H9 (cell line): ENCODE data around the gene HCN1. TPM values are rescaled to one million over a fixed set of nuclear protein-coding genes. Genes with fewer than 3 reads are reported as not detected.

ENCODE experiments used
- DNase-seq: peaks from one replicate; pipeline ENCODE4 v3.0.0-alpha.2; 2017
- H2AFZ ChIP-seq: one replicate; pipeline ENCODE4 v1.6.1; 2013; ENCODE audit warnings: mild to moderate bottlenecking, low read length, control low read depth, moderate library complexity
- H2AK5ac ChIP-seq: 2 replicates; pipeline ENCODE4 v1.6.1; 2013; ENCODE audit warnings: low read length, control low read depth, mixed read lengths; ENCODE audit not compliant: insufficient read length
- H2BK120ac ChIP-seq: one replicate; pipeline ENCODE4 v1.6.1; 2013; ENCODE audit warnings: low read depth, mild to moderate bottlenecking, low read length, control low read depth, inconsistent platforms; ENCODE audit not compliant: poor library complexity, severe bottlenecking
- H2BK12ac ChIP-seq: 2 replicates; pipeline ENCODE4 v1.6.1; 2013; ENCODE audit warnings: low read length, control low read depth, mixed read lengths, low read depth; ENCODE audit not compliant: insufficient read length
- H2BK15ac ChIP-seq: 2 replicates; pipeline ENCODE4 v1.6.1; 2013; ENCODE audit warnings: low read depth, low read length, control low read depth
- H2BK20ac ChIP-seq: one replicate; pipeline ENCODE4 v1.6.1; 2013; ENCODE audit warnings: low read depth, mild to moderate bottlenecking, low read length, control low read depth, inconsistent platforms; ENCODE audit not compliant: poor library complexity, severe bottlenecking
- H2BK5ac ChIP-seq: 2 replicates; pipeline ENCODE4 v1.6.1; 2013; ENCODE audit warnings: low read length, control low read depth, mixed read lengths; ENCODE audit not compliant: insufficient read length
- H3K14ac ChIP-seq: 2 replicates; pipeline ENCODE4 v1.6.1; 2013; ENCODE audit warnings: low read length, control low read depth; ENCODE audit not compliant: insufficient read depth
- H3K18ac ChIP-seq: 2 replicates; pipeline ENCODE4 v1.6.1; 2013; ENCODE audit warnings: low read depth, mild to moderate bottlenecking, mixed read lengths, low read length, control low read depth; ENCODE audit not compliant: insufficient read length
- H3K23ac ChIP-seq: 2 replicates; pipeline ENCODE4 v1.6.1; 2013; ENCODE audit warnings: low read length, control low read depth, mixed read lengths, low read depth; ENCODE audit not compliant: insufficient read length
- H3K23me2 ChIP-seq: 2 replicates; pipeline ENCODE4 v1.6.1; 2013; ENCODE audit warnings: low read depth, mild to moderate bottlenecking, mixed read lengths, low read length, control low read depth; ENCODE audit not compliant: insufficient read length, poor library complexity, severe bottlenecking
- H3K27ac ChIP-seq: 2 replicates; pipeline ENCODE4 v1.5.1; 2013; ENCODE audit warnings: low read length, control low read depth, mixed read lengths, low read depth; ENCODE audit not compliant: insufficient read length
- H3K27me3 ChIP-seq: 2 replicates; pipeline ENCODE4 v1.6.1; 2013; ENCODE audit warnings: low read length, control low read depth, inconsistent platforms; ENCODE audit not compliant: insufficient read depth
- H3K4ac ChIP-seq: 2 replicates; pipeline ENCODE4 v1.6.1; 2013; ENCODE audit warnings: low read depth, mild to moderate bottlenecking, control low read depth, inconsistent platforms, low read length, moderate library complexity
- H3K4me1 ChIP-seq: 2 replicates; pipeline ENCODE4 v1.6.1; 2013; ENCODE audit warnings: low read length, control low read depth, inconsistent platforms; ENCODE audit not compliant: insufficient read depth
- H3K4me2 ChIP-seq: 2 replicates; pipeline ENCODE4 v1.6.1; 2013; ENCODE audit warnings: low read length, control low read depth, mixed read lengths; ENCODE audit not compliant: insufficient read length, insufficient read depth
- H3K56ac ChIP-seq: 2 replicates; pipeline ENCODE4 v1.6.1; 2013; ENCODE audit warnings: low read depth, mild to moderate bottlenecking, mixed read lengths, low read length, control low read depth; ENCODE audit not compliant: insufficient read length
- H3K79me1 ChIP-seq: 2 replicates; pipeline ENCODE4 v1.6.1; 2013; ENCODE audit warnings: low read depth, mild to moderate bottlenecking, moderate library complexity, low read length, control low read depth, inconsistent platforms; ENCODE audit not compliant: insufficient read depth, poor library complexity, severe bottlenecking
- H3K79me2 ChIP-seq: 2 replicates; pipeline ENCODE4 v1.6.1; 2013; ENCODE audit warnings: low read length, control low read depth, inconsistent platforms; ENCODE audit not compliant: insufficient read depth
- H3K9ac ChIP-seq: 2 replicates; pipeline ENCODE4 v1.6.1; 2013; ENCODE audit warnings: low read length, control low read depth, mixed read lengths; ENCODE audit not compliant: insufficient read length; ENCODE audit errors: extremely low read depth
- H3K9me3 ChIP-seq: one replicate; pipeline ENCODE4 v1.6.1; 2013; ENCODE audit warnings: low read depth, low read length, inconsistent platforms; ENCODE audit not compliant: control insufficient read depth
- H3T11ph ChIP-seq: one replicate; pipeline ENCODE4 v1.6.1; 2013; ENCODE audit warnings: mild to moderate bottlenecking, low read length, control low read depth, inconsistent platforms
- H4K20me1 ChIP-seq: one replicate; pipeline ENCODE4 v1.6.1; 2013; ENCODE audit not compliant: control insufficient read depth, insufficient read length, insufficient read depth
- H4K5ac ChIP-seq: 2 replicates; pipeline ENCODE4 v1.6.1; 2013; ENCODE audit warnings: low read depth, mild to moderate bottlenecking, mixed read lengths, low read length, control low read depth; ENCODE audit not compliant: insufficient read length
- H4K8ac ChIP-seq: replicated peaks from 2 replicates; pipeline ENCODE4 v1.6.1; 2013; ENCODE audit warnings: low read length, control low read depth, mixed read lengths, low read depth; ENCODE audit not compliant: insufficient read length
- H4K91ac ChIP-seq: 2 replicates; pipeline ENCODE4 v1.6.1; 2013; ENCODE audit warnings: low read depth, mild to moderate bottlenecking, moderate library complexity, mixed read lengths, low read length, control low read depth; ENCODE audit not compliant: insufficient read length
- H3K27ac Mint-ChIP-seq, 3 experiments: 2 replicates in 2 of 3; 3 replicates in 1 of 3; pipeline ENCODE4 v1.8.0; 2020 to 2021; ENCODE audit warnings: mixed read lengths in 3 of 3, mild to moderate bottlenecking in 1 of 3, moderate library complexity in 1 of 3
- H3K27me3 Mint-ChIP-seq: 2 replicates; pipeline ENCODE4 v1.8.0; 2021; ENCODE audit warnings: low read depth, mild to moderate bottlenecking, moderate library complexity, mixed read lengths
- H3K36me3 Mint-ChIP-seq, 3 experiments: 2 replicates in 2 of 3; 3 replicates in 1 of 3; pipeline ENCODE4 v1.8.0; 2020 to 2021; ENCODE audit warnings: low read depth in 3 of 3, mixed read lengths in 3 of 3; ENCODE audit not compliant: insufficient read depth in 1 of 3
- H3K4me1 Mint-ChIP-seq, 2 experiments: 2 replicates each; pipeline ENCODE4 v1.8.0; 2020; ENCODE audit warnings: mixed read lengths in 2 of 2
- H3K4me3 Mint-ChIP-seq, 2 experiments: 2 replicates in 1 of 2; 3 replicates in 1 of 2; pipeline ENCODE4 v1.8.0; 2020 to 2021; ENCODE audit warnings: mild to moderate bottlenecking in 2 of 2, mixed read lengths in 2 of 2, moderate library complexity in 1 of 2
- H3K9me3 Mint-ChIP-seq, 2 experiments: 2 replicates in 1 of 2; 3 replicates in 1 of 2; pipeline ENCODE4 v1.8.0; 2020; ENCODE audit warnings: mild to moderate bottlenecking in 2 of 2, mixed read lengths in 2 of 2, moderate library complexity in 1 of 2
- CTCF ChIP-seq: fragments of 200-600 bp; sonication (generic); conservative IDR thresholded peaks from 3 replicates; pipeline ENCODE4 v1.8.0; 2021; ENCODE audit warnings: antibody characterized with exemption, mild to moderate bottlenecking
- total RNA-seq: library from RNA; stranded (reverse); gene quantifications from 2 replicates; pipeline ENCODE4 v1.2.1, GENCODE V29; 2021

HCN1 gene
- total RNA-seq, 1 experiment from 2014 or later, result 4.6 TPM

- Histone ChIP-seq H3K56ac (no peak overlapping the region), H3K23ac (no peak overlapping the region), H2BK120ac (no peak overlapping the region), H3K27ac (no peak overlapping the region), H3K4me1 (no peaks in the 10 kb centered on the region), H3K27me3 (no peaks in the 10 kb centered on the region), H2BK12ac (no peak overlapping the region), H3K79me1 (no peaks in the 10 kb centered on the region), H4K5ac (no peak overlapping the region), H3K9me3 (no peaks in the 10 kb centered on the region), H3K4ac (no peak overlapping the region), H4K20me1 (no peaks in the 10 kb centered on the region), H3T11ph (no peak overlapping the region), H2BK15ac (no peak overlapping the region), H3K18ac (no peak overlapping the region), H3K79me2 (no peaks in the 10 kb centered on the region), H2AK5ac (no peak overlapping the region), H2BK20ac (no peak overlapping the region), H2BK5ac (no peak overlapping the region), H3K4me2 (no peak overlapping the region), H3K14ac (no peak overlapping the region), H4K91ac (no peak overlapping the region), H3K23me2 (no peaks in the 10 kb centered on the region), H4K8ac (no peak overlapping the region), H3K9ac (no peak overlapping the region), H2AFZ (no peak overlapping the region)
- no peak overlapping the region for H3K27ac Mint-ChIP-seq
- H3K4me1 Mint-ChIP-seq, result no peaks in the 10 kb centered on the region
- H3K27me3 Mint-ChIP-seq, result no peaks in the 10 kb centered on the region
- no peak for TF ChIP-seq CTCF
- DNase-seq, result no peak
- H3K4me3 Mint-ChIP-seq, result no peak overlapping the region
- H3K9me3 Mint-ChIP-seq, result no peaks in the 10 kb centered on the region
- H3K36me3 Mint-ChIP-seq, result no peaks in the 10 kb centered on the region
Measured at GRCh38 chr5:45643056-45643455, 53.1 kb downstream of the HCN1 start.
